Activated naive CD4-positive, alpha-beta T cell (primary cell): Measurements from ENCODE around the gene FAM13B.
"Not testable (repeated sequence)": the region's sequence is repeated elsewhere in the genome, so short reads cannot be mapped to it uniquely, and the experiment has no call there.

ENCODE experiments used
- DNase-seq, 4 experiments: peaks; one replicate each; lab custom pipeline; 2025; lab: John Stamatoyannopoulos, UW

FAM13B gene

DNA sequence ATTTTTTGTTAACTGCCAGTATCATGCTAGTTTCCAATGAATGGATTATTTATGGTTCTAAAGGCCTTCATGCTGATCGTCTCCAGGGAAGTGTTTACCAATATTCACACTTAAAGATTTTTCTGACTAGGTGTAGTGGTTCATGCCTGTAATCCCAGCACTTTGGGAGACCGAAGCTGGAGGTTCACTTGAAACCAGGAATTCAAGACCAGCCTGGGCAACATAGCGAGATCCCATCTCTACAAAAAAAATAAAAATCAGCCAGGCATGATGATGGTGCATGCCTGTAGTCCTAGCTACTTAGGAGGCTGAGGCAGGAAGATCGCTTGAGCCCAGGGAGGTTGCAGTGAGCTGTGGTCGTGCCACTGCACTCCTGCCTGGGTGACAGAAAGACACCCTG is 43.5 kb downstream of the FAM13B start:
- no peak for DNase-seq

DNA sequence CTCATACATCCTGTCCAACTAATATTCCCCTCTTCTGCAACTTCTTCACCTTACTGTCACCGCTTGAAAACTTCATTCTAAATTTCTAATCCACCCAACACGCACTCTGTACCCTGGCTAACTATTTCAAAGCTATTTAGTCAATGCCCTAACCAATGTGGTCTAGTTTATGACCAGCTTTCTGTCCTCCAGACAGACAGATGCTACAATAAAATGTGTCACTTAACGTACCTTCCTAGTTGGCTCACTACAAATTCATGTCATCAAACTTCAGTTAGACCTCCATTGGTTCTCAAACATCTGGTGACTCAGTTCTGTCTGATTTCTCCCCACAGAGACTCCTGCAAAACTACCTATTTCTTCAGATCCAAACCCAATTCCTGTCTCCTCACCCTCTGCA is 57.7 kb downstream of the FAM13B start:
- DNase-seq: no peak

DNA sequence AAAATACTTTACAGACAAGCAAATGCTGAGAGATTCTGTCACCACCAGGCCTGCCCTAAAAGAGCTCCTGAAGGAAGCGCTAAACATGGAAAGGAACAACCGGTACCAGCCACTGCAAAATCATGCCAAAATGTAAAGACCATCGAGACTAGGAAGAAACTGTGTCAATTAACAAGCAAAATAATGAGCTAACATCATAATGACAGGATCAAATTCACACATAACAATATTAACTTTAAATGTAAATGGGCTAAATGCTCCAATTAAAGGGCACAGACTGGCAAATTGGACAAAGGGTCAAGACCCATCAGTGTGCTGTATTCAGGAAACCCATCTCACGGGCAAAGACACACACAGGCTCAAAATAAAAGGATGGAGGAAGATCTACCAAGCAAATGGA is 62.5 kb downstream of the FAM13B start:
- not testable (repeated sequence) for DNase-seq

DNA sequence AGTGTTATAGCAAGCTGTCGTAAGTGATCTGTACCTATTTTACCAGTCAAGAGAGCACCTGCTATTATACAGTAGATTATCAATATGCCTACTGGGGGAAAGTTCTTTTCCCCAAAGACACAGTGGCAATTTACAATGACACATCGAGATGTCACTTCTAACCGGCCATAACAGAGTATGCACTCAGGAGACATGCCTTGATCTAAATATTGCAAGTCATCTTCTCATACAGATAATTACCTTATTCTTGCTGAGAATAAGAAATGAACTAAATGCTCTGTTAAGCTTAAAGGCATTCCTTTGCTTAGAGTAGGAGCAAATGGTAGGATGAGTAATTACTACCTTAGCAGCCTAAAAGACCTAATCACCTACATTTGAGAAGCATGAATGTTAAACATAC is 72.1 kb downstream of the FAM13B start:
- no peak for DNase-seq

GRCh38 chr5:137960141-137960540 is 72.7 kb downstream of the FAM13B start:
- DNase-seq: no peak

GRCh38 chr5:137959488-137959887 is 73.4 kb downstream of the FAM13B start:
- DNase-seq: no peak

- no peak for DNase-seq
Observed at GRCh38 chr5:137957948-137958347, 74.9 kb downstream of the FAM13B start.

DNA sequence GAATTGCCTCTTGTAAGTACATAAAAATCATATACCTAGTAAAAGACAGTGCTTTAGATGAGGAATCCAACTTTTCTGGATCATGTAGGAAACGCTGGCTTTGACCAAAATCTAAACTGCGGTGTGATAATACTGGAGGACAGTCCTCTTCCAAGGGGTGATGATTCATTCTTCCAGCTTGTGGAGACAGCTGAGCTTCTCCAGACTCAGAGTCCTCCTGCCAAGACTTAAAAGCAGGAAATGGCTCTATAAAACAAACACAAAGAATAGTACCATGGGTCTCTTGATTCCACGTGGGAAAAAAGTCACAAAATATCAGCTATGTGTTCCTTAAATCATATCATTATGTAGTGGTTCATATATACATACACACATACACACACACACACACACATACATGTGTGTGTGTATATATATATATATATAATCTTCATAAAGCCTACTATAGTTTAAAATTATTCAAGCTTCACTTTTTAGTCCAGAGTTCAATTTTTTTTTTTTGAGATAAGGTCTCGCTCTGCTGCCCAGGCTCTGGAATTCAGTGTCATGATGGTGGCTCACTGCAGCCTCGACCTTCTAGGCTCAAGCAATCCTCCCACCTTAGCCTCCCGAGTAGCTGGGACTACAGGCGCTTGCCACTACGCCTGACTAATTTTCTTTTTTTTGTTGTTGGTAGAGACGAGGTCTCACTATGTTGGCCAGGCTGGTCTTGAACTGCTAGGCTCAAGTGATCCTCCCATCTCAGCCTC is 78.6 kb downstream of the FAM13B start:
- DNase-seq: no peak

- DNase-seq: no peak
Observed at GRCh38 chr5:137945825-137946224, 87.1 kb downstream of the FAM13B start.

- DNase-seq: not testable (repeated sequence)
Observed at GRCh38 chr5:137944280-137944679, 88.6 kb downstream of the FAM13B start.

DNA sequence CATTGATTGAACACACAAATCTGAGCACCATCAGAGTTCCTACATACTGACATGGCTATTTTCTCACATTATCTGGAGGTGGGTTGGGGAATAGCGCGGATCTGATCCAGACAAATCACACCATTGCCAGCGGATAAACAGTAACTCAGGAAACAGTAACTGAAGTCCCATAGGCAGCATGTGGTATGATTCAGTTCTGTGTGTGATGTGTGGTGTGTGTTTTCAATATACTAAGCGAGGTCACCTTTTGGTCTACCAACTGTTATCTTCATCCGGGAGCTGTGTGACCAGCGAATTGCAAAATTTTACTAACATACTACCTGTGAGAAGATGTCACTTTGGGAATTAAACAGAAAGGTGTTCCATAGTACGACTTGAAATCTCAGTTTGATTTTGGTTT is 93.5 kb downstream of the FAM13B start:
- no peak for DNase-seq

- no peak for DNase-seq
Observed at GRCh38 chr5:137938751-137939143, 94.1 kb downstream of the FAM13B start.

- DNase-seq: no peak
Observed at GRCh38 chr5:137937994-137938750, 94.7 kb downstream of the FAM13B start.

GRCh38 chr5:137935694-137936093 is 97.2 kb downstream of the FAM13B start:
- no peak for DNase-seq

- DNase-seq: no peak
Observed at GRCh38 chr5:137935190-137935589, 97.7 kb downstream of the FAM13B start.

DNA sequence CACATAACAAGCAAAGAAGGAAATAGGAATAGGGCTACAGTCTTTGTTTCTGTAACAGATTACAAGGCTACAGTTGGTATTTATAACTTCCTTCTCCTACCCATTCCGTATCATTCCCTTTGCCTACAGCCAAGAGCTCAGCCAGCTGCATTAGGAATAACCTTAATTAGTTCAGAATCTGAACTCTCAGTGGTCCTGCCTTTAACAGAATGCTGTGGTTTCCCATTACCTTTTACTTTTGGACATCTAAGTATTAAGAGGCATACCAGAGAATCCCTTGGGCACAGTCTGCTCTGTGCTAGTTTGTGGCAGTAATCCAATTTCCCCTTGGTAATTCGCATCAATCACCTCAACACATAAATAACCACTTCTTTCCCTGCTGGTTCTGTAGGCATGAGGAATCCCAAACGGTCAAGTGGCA is 99.4 kb downstream of the FAM13B start:
- DNase-seq: no peak

GRCh38 chr5:137932800-137933199 is 100.1 kb downstream of the FAM13B start:
- DNase-seq: no peak

DNA sequence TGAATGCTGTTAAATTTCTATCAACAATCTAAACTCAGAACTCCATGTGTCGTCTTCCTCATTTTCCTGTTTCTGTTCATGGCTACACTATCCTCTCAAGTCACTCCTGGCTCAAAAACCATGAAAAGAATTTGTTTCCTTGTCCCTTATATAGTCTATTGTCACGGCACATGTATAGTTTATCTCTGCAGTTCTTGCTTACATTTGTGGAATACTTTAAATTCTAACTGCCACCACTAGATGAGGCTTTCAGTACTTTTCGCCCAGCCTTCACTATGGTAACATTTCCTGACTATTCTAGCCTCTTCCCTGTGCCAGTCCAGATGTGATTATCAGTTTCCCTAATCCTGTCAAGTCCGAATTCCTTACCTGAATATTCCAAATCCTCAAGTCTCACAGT is 109.0 kb downstream of the FAM13B start:
- DNase-seq: no peak

GRCh38 chr5:137921931-137922330 is 110.9 kb downstream of the FAM13B start:
- DNase-seq: no peak

- no peak for DNase-seq
Observed at GRCh38 chr5:137916923-137917322, 116.0 kb downstream of the FAM13B start.

GRCh38 chr5:137914758-137915157 is 118.1 kb downstream of the FAM13B start:
- no peak for DNase-seq

- no peak for DNase-seq
Observed at GRCh38 chr5:137902408-137903133, 130.3 kb downstream of the FAM13B start.
